IPS DF 6.9 (cell line): ENCODE measurements around the gene THRB.

Experiments
- DNase-seq: peaks from one replicate; pipeline ENCODE4 v3.0.0-alpha.2; 2013; ENCODE audit warnings: low read depth, low spot score
- H3K27ac ChIP-seq: one replicate; pipeline ENCODE4 v1.5.1; 2013; ENCODE audit warnings: low read length, control low read depth
- H3K27me3 ChIP-seq: 2 replicates; pipeline ENCODE4 v1.6.1; 2013; ENCODE audit warnings: mild to moderate bottlenecking, low read length; ENCODE audit not compliant: control insufficient read depth, insufficient read depth
- H3K36me3 ChIP-seq: 2 replicates; pipeline ENCODE4 v1.6.1; 2013; ENCODE audit warnings: low read length; ENCODE audit not compliant: control insufficient read depth, insufficient read depth
- H3K4me1 ChIP-seq: 2 replicates; pipeline ENCODE4 v1.6.1; 2013; ENCODE audit warnings: low read length; ENCODE audit not compliant: control insufficient read depth, insufficient read depth
- H3K4me3 ChIP-seq: 2 replicates; pipeline ENCODE4 v1.5.1; 2013; ENCODE audit warnings: mild to moderate bottlenecking, low read length
- H3K9me3 ChIP-seq: 2 replicates; pipeline ENCODE4 v1.6.1; 2013; ENCODE audit warnings: low read length, inconsistent platforms; ENCODE audit not compliant: control insufficient read depth, insufficient read depth
- WGBS: extraction: QIAGEN DNeasy Blood & Tissue Kit; methylation state at CpG from one replicate; pipeline ENCODE4 v1.1.7; 2013; ENCODE audit warnings: mixed read lengths, missing lambda C conversion rate; ENCODE audit not compliant: insufficient read length, insufficient coverage; 5-methylcytosine and 5-hydroxymethylcytosine counted together

Gene THRB

GRCh38 chr3:24220859-24221657 lies 273.6 kb downstream of the THRB start:
- DNase-seq: no peak
- Histone ChIP-seq H3K27ac (no peak overlapping the region), H3K4me3 (no peak overlapping the region), H3K4me1 (peaks cover 1% of the 10 kb centered on the region; the same call in 1 of the 2 replicates), H3K36me3 (no peaks in the 10 kb centered on the region), H3K27me3 (no peaks in the 10 kb centered on the region), H3K9me3 (no peaks in the 10 kb centered on the region)
- WGBS: no CpG with 5 or more reads among the region's 4 CpGs

GRCh38 chr3:24215502-24215901 lies 279.1 kb downstream of the THRB start:
- no peaks in the 10 kb centered on the region for H3K4me1 ChIP-seq
- WGBS: no CpG with 5 or more reads among the region's 2 CpGs
- no peaks in the 10 kb centered on the region for H3K36me3 ChIP-seq
- H3K27me3 ChIP-seq: no peaks in the 10 kb centered on the region
- no peak overlapping the region for H3K4me3 ChIP-seq
- no peaks in the 10 kb centered on the region for H3K9me3 ChIP-seq
- no peak overlapping the region for H3K27ac ChIP-seq
- no peak for DNase-seq

- Histone ChIP-seq H3K36me3 (no peaks in the 10 kb centered on the region), H3K4me3 (no peak overlapping the region), H3K27ac (no peak overlapping the region), H3K4me1 (no peaks in the 10 kb centered on the region), H3K9me3 (no peaks in the 10 kb centered on the region), H3K27me3 (no peaks in the 10 kb centered on the region)
- no CpG with 5 or more reads among the region's 3 CpGs for WGBS
- DNase-seq: no peak
Observed at GRCh38 chr3:24211381-24211780, 283.3 kb downstream of the THRB start.

DNA sequence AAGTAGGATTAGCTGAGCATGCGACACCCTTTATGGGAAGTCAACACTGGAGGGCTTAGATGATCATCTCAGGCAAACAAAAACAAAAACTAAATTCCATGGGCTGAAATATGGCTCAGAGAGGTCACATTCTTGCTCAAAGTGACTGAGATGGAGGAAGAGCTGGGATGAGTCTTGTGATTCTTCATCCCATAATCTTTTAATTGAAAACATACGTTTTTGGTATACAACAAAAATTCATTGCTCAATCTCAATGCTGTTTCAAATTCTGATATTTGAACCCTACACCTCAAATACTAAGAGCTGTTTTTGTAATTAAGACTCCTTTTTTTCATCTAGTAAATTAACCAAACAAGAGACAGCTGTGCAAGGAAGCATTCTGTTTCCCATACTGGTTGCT lies 292.6 kb downstream of the THRB start:
- no peaks in the 10 kb centered on the region; the same call in 1 of the 2 replicates for H3K9me3 ChIP-seq
- no peaks in the 10 kb centered on the region for H3K27me3 ChIP-seq
- no peaks in the 10 kb centered on the region for H3K36me3 ChIP-seq
- no peak overlapping the region for H3K4me3 ChIP-seq
- H3K4me1 ChIP-seq: no peaks in the 10 kb centered on the region
- no CpG with 5 or more reads among the region's 2 CpGs for WGBS
- no peak overlapping the region for H3K27ac ChIP-seq
- no peak for DNase-seq

GRCh38 chr3:24201301-24201700 lies 293.3 kb downstream of the THRB start:
- Histone ChIP-seq H3K27me3 (no peaks in the 10 kb centered on the region), H3K4me3 (no peak overlapping the region), H3K36me3 (no peaks in the 10 kb centered on the region), H3K4me1 (no peaks in the 10 kb centered on the region), H3K9me3 (no peaks in the 10 kb centered on the region; the same call in 1 of the 2 replicates), H3K27ac (no peak overlapping the region)
- DNase-seq: no peak
- no CpG with 5 or more reads among the region's 1 CpG for WGBS

- no CpG with 5 or more reads among the region's 5 CpGs for WGBS
- Histone ChIP-seq H3K27me3 (no peaks in the 10 kb centered on the region), H3K36me3 (no peaks in the 10 kb centered on the region), H3K4me3 (no peak overlapping the region), H3K9me3 (no peaks in the 10 kb centered on the region; the same call in 1 of the 2 replicates), H3K4me1 (no peaks in the 10 kb centered on the region), H3K27ac (no peak overlapping the region)
- DNase-seq: no peak
Observed at GRCh38 chr3:24199775-24200247, 294.8 kb downstream of the THRB start.

- no CpG with 5 or more reads among the region's 2 CpGs for WGBS
- H3K9me3 ChIP-seq: no peaks in the 10 kb centered on the region; the same call in 1 of the 2 replicates
- no peak overlapping the region for H3K27ac ChIP-seq
- H3K4me3 ChIP-seq: no peak overlapping the region
- no peak for DNase-seq
- no peaks in the 10 kb centered on the region for H3K27me3 ChIP-seq
- H3K4me1 ChIP-seq: no peaks in the 10 kb centered on the region
- H3K36me3 ChIP-seq: no peaks in the 10 kb centered on the region
Observed at GRCh38 chr3:24199300-24199699, 295.4 kb downstream of the THRB start.

- Histone ChIP-seq H3K36me3 (no peaks in the 10 kb centered on the region), H3K9me3 (no peaks in the 10 kb centered on the region; the same call in 1 of the 2 replicates), H3K27ac (no peak overlapping the region), H3K4me1 (no peaks in the 10 kb centered on the region), H3K27me3 (no peaks in the 10 kb centered on the region), H3K4me3 (no peak overlapping the region)
- DNase-seq: no peak
- 100% methylated on average over 1 of the region's 1 CpG for WGBS
Observed at GRCh38 chr3:24198728-24199127, 295.9 kb downstream of the THRB start.

GRCh38 chr3:24197809-24198208 lies 296.8 kb downstream of the THRB start:
- Histone ChIP-seq H3K4me1 (no peaks in the 10 kb centered on the region), H3K4me3 (no peak overlapping the region), H3K27ac (no peak overlapping the region), H3K36me3 (no peaks in the 10 kb centered on the region), H3K9me3 (no peaks in the 10 kb centered on the region), H3K27me3 (no peaks in the 10 kb centered on the region)
- DNase-seq: no peak
- no CpG with 5 or more reads among the region's 5 CpGs for WGBS

GRCh38 chr3:24196526-24196925 lies 298.1 kb downstream of the THRB start:
- Histone ChIP-seq H3K9me3 (no peaks in the 10 kb centered on the region), H3K4me3 (no peak overlapping the region), H3K27me3 (no peaks in the 10 kb centered on the region), H3K36me3 (no peaks in the 10 kb centered on the region), H3K27ac (no peak overlapping the region), H3K4me1 (no peaks in the 10 kb centered on the region)
- DNase-seq: no peak
